HG03135 (cell line): Measurements from ENCODE around the gene TMEM273.
"Not testable (repeated sequence)": the region's sequence is repeated elsewhere in the genome, so short reads cannot be mapped to it uniquely, and the experiment has no call there.

Source experiments
- ATAC-seq: cut with Tn5 transposase; IDR thresholded peaks from one replicate; pipeline ENCODE4 v1.9.1; 2021; ENCODE audit warnings: mild to moderate bottlenecking, moderate library complexity; ENCODE audit not compliant: unreplicated experiment

The TMEM273 gene

DNA sequence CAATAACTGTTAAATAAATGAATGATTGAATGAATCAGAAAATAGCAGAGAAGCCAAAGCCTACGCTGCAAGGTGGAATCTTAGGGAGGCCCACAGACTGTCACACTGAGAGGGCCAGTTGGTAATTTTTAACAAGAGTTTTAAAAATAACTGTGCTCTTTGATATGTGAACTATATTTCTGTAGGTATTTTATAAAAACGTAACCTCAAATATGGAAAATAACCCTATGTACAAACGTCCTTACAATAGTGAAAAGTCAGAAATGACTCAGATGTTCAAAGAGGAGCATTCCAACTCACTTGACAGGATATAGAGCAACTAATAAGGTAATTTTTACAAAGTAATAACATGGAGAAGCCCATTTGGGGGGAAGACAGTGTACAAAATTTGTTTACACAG lies 18.9 kb upstream of the TMEM273 start:
- no peak for ATAC-seq

- ATAC-seq = no peak
Observed at GRCh38 chr10:49205206-49205605, 17.0 kb upstream of the TMEM273 start.

DNA sequence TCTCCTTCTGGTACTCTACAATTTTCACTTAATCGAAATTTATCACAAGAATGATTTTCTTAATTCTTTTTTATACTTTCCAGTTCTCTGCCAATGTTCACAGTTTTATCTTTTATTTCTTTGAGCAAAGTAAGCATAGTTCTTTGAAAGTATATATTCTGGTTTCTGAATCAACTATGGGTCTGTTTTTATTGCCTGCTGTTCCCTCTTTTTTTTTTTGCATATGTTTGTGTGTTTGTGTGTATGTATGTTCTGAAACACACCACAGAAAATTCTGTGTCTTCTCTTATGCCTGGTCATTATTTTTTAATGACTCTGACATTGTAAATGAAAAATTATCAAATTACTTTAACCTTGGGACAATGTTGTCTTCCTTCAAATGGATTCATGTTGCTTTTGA lies 15.9 kb upstream of the TMEM273 start:
- no peak for ATAC-seq

DNA sequence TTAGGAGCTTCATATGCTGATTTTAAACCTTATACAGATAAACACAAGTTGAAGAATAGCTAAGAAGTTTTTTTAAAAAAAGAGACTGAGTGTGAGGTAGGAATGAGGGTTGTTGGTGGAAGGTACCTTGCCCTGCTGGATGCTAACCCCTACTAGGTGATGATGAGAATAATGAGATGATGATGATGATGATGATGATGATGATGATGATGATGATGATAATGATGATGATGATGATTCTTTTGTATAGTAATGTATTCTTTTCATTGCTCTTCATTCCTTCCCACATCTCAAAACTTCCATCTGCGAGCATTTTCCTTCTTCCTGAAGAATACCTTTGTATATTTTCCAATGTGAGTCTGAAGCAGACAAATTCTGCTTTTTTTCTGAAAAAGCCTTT lies 14.1 kb upstream of the TMEM273 start:
- ATAC-seq = no peak

DNA sequence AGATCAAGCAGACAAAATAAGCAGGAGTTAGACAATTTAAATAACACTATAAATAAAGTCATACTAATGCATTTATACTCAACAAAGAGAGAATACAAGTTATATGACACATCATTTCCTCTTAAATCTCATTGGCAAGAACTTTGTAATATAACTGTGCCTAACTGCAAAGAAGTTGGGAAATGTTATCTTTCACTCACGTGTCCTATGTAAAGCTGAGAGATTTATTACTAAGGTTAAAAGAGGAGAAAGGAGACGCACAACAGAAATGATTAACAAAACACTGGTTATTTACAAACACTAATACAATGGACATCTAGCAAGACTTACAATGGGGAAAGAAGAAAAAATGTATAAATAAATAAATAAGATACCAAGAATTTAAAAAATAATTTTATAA lies 12.7 kb upstream of the TMEM273 start:
- no peak for ATAC-seq

GRCh38 chr10:49197171-49197570 lies 9.0 kb upstream of the TMEM273 start:
- no peak for ATAC-seq

GRCh38 chr10:49195864-49196263 lies 7.7 kb upstream of the TMEM273 start:
- not testable (repeated sequence) for ATAC-seq

GRCh38 chr10:49194212-49194920 lies 6.2 kb upstream of the TMEM273 start:
- ATAC-seq = no peak

DNA sequence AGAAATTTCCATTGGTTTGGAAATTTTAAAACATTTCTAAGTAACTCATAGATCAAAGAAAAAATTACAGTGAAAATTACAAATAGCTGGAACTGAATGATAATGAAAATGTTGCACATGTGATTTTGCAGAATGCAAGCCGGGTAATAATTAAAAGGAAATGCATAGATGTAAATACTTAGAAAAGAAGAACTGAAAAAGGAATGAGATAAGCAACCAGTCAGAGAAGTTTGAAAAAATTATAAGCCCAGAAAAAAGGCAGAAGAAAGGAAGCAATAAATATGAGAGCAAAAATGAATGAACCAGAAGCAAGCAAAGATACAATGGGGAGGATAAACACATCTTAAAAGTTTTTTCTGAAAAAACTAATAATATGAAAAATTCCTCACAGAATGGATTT lies 3.2 kb upstream of the TMEM273 start:
- ATAC-seq = no peak

DNA sequence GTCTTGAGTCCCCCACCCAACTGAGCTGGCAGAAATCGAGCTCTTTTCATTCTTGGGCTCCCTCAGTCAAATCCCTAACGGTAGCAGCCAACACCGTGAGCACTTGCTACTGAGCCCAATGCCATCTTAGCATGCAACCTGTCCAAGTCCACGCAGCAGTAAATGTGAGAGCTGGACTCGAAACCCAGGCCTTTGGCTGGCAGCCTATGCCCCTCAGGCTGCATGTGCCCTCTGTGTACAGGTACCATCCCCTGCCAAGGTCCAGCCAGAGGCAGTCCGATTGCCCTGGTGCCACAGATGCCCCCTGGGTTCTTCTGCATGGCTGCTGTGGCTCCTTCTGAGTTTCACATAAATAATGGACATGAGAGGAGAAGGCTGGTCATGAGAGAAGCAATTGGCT lies 1.2 kb upstream of the TMEM273 start:
- ATAC-seq = no peak

GRCh38 chr10:49187044-49187484 lies 1.1 kb downstream of the TMEM273 start:
- no peak for ATAC-seq

DNA sequence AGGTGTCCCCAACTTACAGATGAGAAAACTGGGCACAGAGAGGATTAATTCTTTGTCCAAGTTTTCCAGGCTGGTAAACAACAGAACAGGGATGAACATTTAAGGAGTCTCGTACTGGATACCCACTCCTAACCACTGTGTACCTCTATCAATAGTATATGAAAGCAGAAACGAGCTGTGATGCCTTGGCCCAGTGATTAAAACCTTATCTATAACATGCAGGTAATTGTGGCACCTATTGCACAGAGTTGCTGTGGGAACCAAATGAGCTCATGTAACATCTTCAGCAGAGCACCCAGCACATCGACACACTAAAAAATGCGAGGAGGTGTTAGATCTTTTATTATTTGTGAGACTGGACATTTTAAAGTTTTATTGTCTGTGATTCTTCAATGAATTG lies 1.6 kb downstream of the TMEM273 start:
- ATAC-seq = no peak

- ATAC-seq = no peak
Observed at GRCh38 chr10:49185213-49185612, 3.0 kb downstream of the TMEM273 start.

DNA sequence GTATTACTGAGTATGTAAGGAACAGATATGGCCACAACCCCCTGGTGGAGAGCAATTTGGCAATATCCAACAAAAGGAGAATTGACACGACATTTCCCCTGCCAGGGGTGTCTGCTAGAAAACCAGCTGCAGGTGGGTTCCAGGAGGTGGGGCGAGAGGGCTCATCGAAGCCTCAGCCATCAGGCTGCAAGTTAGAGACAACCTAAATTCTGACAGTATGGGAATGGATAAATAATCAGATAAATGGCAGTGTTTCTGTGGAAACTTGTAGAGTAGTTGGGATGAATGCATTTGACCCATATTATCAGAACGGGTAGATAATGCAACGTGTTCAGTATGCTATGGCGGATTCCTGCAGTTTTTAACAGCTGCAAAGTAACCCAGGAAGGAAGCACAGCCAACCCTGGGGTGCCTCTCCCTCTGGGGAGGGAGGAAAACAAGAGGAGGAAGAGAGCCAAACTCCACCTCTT lies 3.5 kb downstream of the TMEM273 start:
- no peak for ATAC-seq

- ATAC-seq = no peak
Observed at GRCh38 chr10:49183596-49184542, 4.3 kb downstream of the TMEM273 start.

GRCh38 chr10:49182776-49183175 lies 5.4 kb downstream of the TMEM273 start:
- ATAC-seq = no peak

- no peak for ATAC-seq
Observed at GRCh38 chr10:49180444-49180860, 7.7 kb downstream of the TMEM273 start.

DNA sequence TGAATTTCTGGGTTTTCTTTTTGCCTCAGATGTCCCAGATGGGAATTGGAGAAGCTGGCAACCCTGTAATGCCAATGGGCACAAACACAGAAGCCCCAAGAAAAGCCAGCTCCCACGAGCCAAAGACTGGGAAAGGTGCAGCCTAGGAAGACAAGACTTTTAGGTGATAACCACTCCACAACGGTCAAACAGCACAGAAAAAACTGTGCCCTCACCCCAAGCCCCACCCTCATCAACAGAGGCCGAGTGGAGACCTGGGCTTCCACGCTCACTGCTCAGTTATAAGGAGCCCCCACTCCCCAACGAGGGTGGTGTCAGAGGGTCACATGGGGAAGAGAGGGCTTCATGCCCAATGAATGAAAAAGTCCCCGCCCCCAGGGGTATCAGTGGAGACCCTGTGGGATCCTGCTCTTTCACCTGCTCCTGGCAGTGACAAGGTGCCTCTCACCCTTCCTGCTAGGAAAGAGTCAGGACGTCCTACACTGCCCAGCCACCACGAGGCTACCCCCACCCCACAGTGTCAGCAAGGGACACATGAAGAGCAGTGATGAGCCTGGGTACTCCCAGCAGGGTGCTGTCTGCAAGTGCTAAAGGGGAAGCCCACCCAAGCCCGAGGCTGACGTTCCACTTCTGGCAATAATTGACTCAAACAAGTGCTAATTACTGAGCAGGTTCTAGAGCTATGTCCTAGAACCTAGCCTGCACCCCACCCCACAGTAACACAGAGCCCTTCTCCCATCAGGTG lies 8.3 kb downstream of the TMEM273 start:
- ATAC-seq = no peak

GRCh38 chr10:49178489-49179471 lies 9.4 kb downstream of the TMEM273 start:
- ATAC-seq = no peak
